Activated naive CD4-positive, alpha-beta T cell treated with anti-CD3 and anti-CD28 coated beads, Interleukin-2, amount 50 U/mL, for 72 hours (primary cell): ENCODE data around the gene HLA-DQB1. TPM values are rescaled to one million over a fixed set of nuclear protein-coding genes. Genes with fewer than 3 reads are reported as not detected.
"Not testable (repeated sequence)": the region's sequence is repeated elsewhere in the genome, so short reads cannot be mapped to it uniquely, and the experiment has no call there.

Experiments
- ATAC-seq, 2 donors: fragments of 150-1000 bp; cut with Tn5 transposase; 2 replicates each; pipeline ENCODE4 v1.10.0; 2021; ENCODE audit warnings: mild to moderate bottlenecking in 2 of 2, moderate library complexity in 2 of 2
- DNase-seq, 2 donors: peaks; one replicate each; pipeline ENCODE4 v3.0.0; 2021 to 2022; ENCODE audit warnings: low spot score in 2 of 2
- H3K27ac Mint-ChIP-seq, 2 donors: one replicate each; pipeline ENCODE4 v1.8.0; 2022; ENCODE audit warnings: mild to moderate bottlenecking in 2 of 2, mixed read lengths in 2 of 2
- H3K36me3 Mint-ChIP-seq, 2 donors: one replicate each; pipeline ENCODE4 v1.8.0; 2022; ENCODE audit warnings: mixed read lengths in 2 of 2
- H3K9me3 Mint-ChIP-seq, 2 donors: one replicate each; pipeline ENCODE4 v1.8.0; 2022; ENCODE audit warnings: mixed read lengths in 2 of 2
- total RNA-seq, 2 donors: library from RNA; stranded (reverse); gene quantifications; one replicate each; pipeline ENCODE4 v1.2.3, GENCODE V29; 2022

HLA-DQB1 gene
- total RNA-seq, 2 donors from 2014 or later: 34.7 TPM; not detected in 1

- peaks cover 0 to 12% of the 10 kb centered on the region in 2 donors for H3K9me3 Mint-ChIP-seq
- no peak overlapping the region for H3K27ac Mint-ChIP-seq
- no peak for DNase-seq
- no peak for ATAC-seq
- peaks cover 0 to 19% of the 10 kb centered on the region in 2 donors for H3K36me3 Mint-ChIP-seq
Measured at GRCh38 chr6:32669240-32669639, 2.8 kb upstream of the HLA-DQB1 start.

GRCh38 chr6:32668226-32668747, 1.8 kb upstream of the HLA-DQB1 start:
- DNase-seq (no peak), ATAC-seq (peak in 1 of 2 donors; percentile 71)
- H3K9me3 Mint-ChIP-seq: peaks cover 0 to 5% of the 10 kb centered on the region in 2 donors
- peaks cover 0 to 29% of the 10 kb centered on the region in 2 donors for H3K36me3 Mint-ChIP-seq
- no peak overlapping the region for H3K27ac Mint-ChIP-seq

GRCh38 chr6:32665661-32666060, 796 bp downstream of the HLA-DQB1 start:
- Mint-ChIP-seq H3K27ac (no peak overlapping the region), H3K36me3 (peaks cover 0 to 28% of the 10 kb centered on the region in 2 donors), H3K9me3 (no peaks in the 10 kb centered on the region)
- DNase-seq (no peak), ATAC-seq (no peak)

- ATAC-seq (peak; percentile 43 to 56), DNase-seq (no peak)
- Mint-ChIP-seq H3K27ac (no peak overlapping the region), H3K9me3 (no peaks in the 10 kb centered on the region), H3K36me3 (peaks cover 0 to 32% of the 10 kb centered on the region in 2 donors)
Measured at GRCh38 chr6:32664827-32665362, 1.6 kb downstream of the HLA-DQB1 start.

GRCh38 chr6:32664354-32664753, 2.1 kb downstream of the HLA-DQB1 start:
- ATAC-seq (no peak), DNase-seq (no peak)
- Mint-ChIP-seq H3K27ac (no peak overlapping the region), H3K36me3 (peaks cover 0 to 35% of the 10 kb centered on the region in 2 donors), H3K9me3 (no peaks in the 10 kb centered on the region)

GRCh38 chr6:32662836-32663235, 3.6 kb downstream of the HLA-DQB1 start:
- DNase-seq (no peak), ATAC-seq (no peak)
- Mint-ChIP-seq H3K9me3 (no peaks in the 10 kb centered on the region), H3K36me3 (peaks cover 0 to 35% of the 10 kb centered on the region in 2 donors), H3K27ac (no peak overlapping the region)

- Mint-ChIP-seq H3K9me3 (no peaks in the 10 kb centered on the region), H3K36me3 (peaks cover 0 to 35% of the 10 kb centered on the region in 2 donors), H3K27ac (no peak overlapping the region)
- DNase-seq (no peak), ATAC-seq (no peak)
Measured at GRCh38 chr6:32662099-32662498, 4.4 kb downstream of the HLA-DQB1 start.

GRCh38 chr6:32659856-32660595, 6.4 kb downstream of the HLA-DQB1 start:
- H3K36me3 Mint-ChIP-seq: peaks cover 0 to 24% of the 10 kb centered on the region in 2 donors

GRCh38 chr6:32658268-32658897, 8.1 kb downstream of the HLA-DQB1 start:
- H3K9me3 Mint-ChIP-seq: no peaks in the 10 kb centered on the region
- DNase-seq: no peak
- no peak for ATAC-seq
- no peak overlapping the region for H3K27ac Mint-ChIP-seq
- H3K36me3 Mint-ChIP-seq: peaks cover 0 to 15% of the 10 kb centered on the region in 2 donors

More at GRCh38 chr6:32659856-32660595, 6.4 kb downstream of the HLA-DQB1 start:
- H3K27ac Mint-ChIP-seq: no peak overlapping the region
- ATAC-seq: no peak
- no peaks in the 10 kb centered on the region for H3K9me3 Mint-ChIP-seq
- no peak for DNase-seq

- not testable (repeated sequence) for H3K36me3 Mint-ChIP-seq, H3K27ac Mint-ChIP-seq, ATAC-seq, DNase-seq, H3K9me3 Mint-ChIP-seq
Measured at GRCh38 chr6:32657819-32658218, 8.6 kb downstream of the HLA-DQB1 start.

GRCh38 chr6:32657329-32657728, 9.1 kb downstream of the HLA-DQB1 start:
- ATAC-seq, H3K27ac Mint-ChIP-seq, DNase-seq, H3K9me3 Mint-ChIP-seq, H3K36me3 Mint-ChIP-seq: not testable (repeated sequence)

- DNase-seq (no peak), ATAC-seq (no peak)
- Mint-ChIP-seq H3K9me3 (no peaks in the 10 kb centered on the region), H3K36me3 (peaks cover 0 to 7% of the 10 kb centered on the region in 2 donors), H3K27ac (no peak overlapping the region)
Measured at GRCh38 chr6:32655203-32655710, 11.2 kb downstream of the HLA-DQB1 start.

- no peaks in the 10 kb centered on the region for H3K36me3 Mint-ChIP-seq
- ATAC-seq (no peak), DNase-seq (no peak)
- no peak overlapping the region for H3K27ac Mint-ChIP-seq
- H3K9me3 Mint-ChIP-seq: no peaks in the 10 kb centered on the region
Measured at GRCh38 chr6:32645047-32645703, 21.3 kb downstream of the HLA-DQB1 start.

- no peak overlapping the region for H3K27ac Mint-ChIP-seq
- H3K9me3 Mint-ChIP-seq: no peaks in the 10 kb centered on the region
- no peaks in the 10 kb centered on the region for H3K36me3 Mint-ChIP-seq
- ATAC-seq (no peak), DNase-seq (no peak)
Measured at GRCh38 chr6:32643904-32644303, 22.6 kb downstream of the HLA-DQB1 start.

- no peak for DNase-seq
- no peaks in the 10 kb centered on the region for H3K9me3 Mint-ChIP-seq
- ATAC-seq: no peak
- no peaks in the 10 kb centered on the region for H3K36me3 Mint-ChIP-seq
- H3K27ac Mint-ChIP-seq: no peak overlapping the region
Measured at GRCh38 chr6:32642720-32643106, 23.7 kb downstream of the HLA-DQB1 start.

- not testable (repeated sequence) for H3K36me3 Mint-ChIP-seq, DNase-seq, H3K9me3 Mint-ChIP-seq, H3K27ac Mint-ChIP-seq, ATAC-seq
Measured at GRCh38 chr6:32641785-32642719, 24.4 kb downstream of the HLA-DQB1 start.
